Stimulated activated naive CD8-positive, alpha-beta T cell treated with anti-CD3 and anti-CD28 coated beads, Interleukin-15, amount 100 ng/mL, for 72 hours (primary cell): ENCODE measurements around the gene BPIFA1.
A peak's percentile ranks its signal among the peaks of the same experiment; 100 is the strongest.

Source experiments
- ATAC-seq: fragments of 150-1000 bp; cut with Tn5 transposase; 2 replicates; pipeline ENCODE4 v1.10.0; 2021; ENCODE audit warnings: mild to moderate bottlenecking, moderate library complexity
- DNase-seq, 2 donors: peaks; one replicate each; pipeline ENCODE4 v3.0.0; 2021 to 2022
- H3K27ac Mint-ChIP-seq, 2 donors: one replicate each; pipeline ENCODE4 v1.8.0; 2022; ENCODE audit warnings: mild to moderate bottlenecking in 2 of 2, mixed read lengths in 2 of 2, moderate library complexity in 2 of 2
- H3K27me3 Mint-ChIP-seq: one replicate; pipeline ENCODE4 v1.8.0; 2022; ENCODE audit warnings: mixed read lengths
- H3K4me1 Mint-ChIP-seq: one replicate; pipeline ENCODE4 v1.8.0; 2022; ENCODE audit warnings: mild to moderate bottlenecking, mixed read lengths
- H3K4me3 Mint-ChIP-seq, 2 donors: one replicate each; pipeline ENCODE4 v1.8.0; 2022; ENCODE audit warnings: mild to moderate bottlenecking in 2 of 2, mixed read lengths in 2 of 2, moderate library complexity in 1 of 2
- H3K9me3 Mint-ChIP-seq, 2 donors: one replicate each; pipeline ENCODE4 v1.8.0; 2022; ENCODE audit warnings: mixed read lengths in 2 of 2

The BPIFA1 gene

GRCh38 chr20:33232486-33233072 lies 3.2 kb upstream of the BPIFA1 start:
- ATAC-seq (peak; percentile 54), DNase-seq (peak in 1 of 2 donors; percentile 11)
- Mint-ChIP-seq H3K9me3 (no peaks in the 10 kb centered on the region), H3K27me3 (peaks cover 24% of the 10 kb centered on the region), H3K4me3 (peak overlapping the region in 1 of 2 donors; percentile 42), H3K4me1 (peaks cover 37% of the 10 kb centered on the region), H3K27ac (peak overlapping the region; percentile 59 to 66)

GRCh38 chr20:33233129-33233774 lies 2.5 kb upstream of the BPIFA1 start:
- Mint-ChIP-seq H3K4me3 (no peak overlapping the region), H3K9me3 (no peaks in the 10 kb centered on the region), H3K4me1 (peaks cover 37% of the 10 kb centered on the region), H3K27ac (no peak overlapping the region), H3K27me3 (peaks cover 17% of the 10 kb centered on the region)
- DNase-seq, result no peak
- ATAC-seq, result no peak

GRCh38 chr20:33234050-33234449 lies 1.7 kb upstream of the BPIFA1 start:
- peaks cover 37% of the 10 kb centered on the region for H3K4me1 Mint-ChIP-seq
- no peak for DNase-seq
- H3K27me3 Mint-ChIP-seq, result peaks cover 15% of the 10 kb centered on the region
- no peak for ATAC-seq
- H3K9me3 Mint-ChIP-seq, result no peaks in the 10 kb centered on the region
- no peak overlapping the region for H3K4me3 Mint-ChIP-seq
- H3K27ac Mint-ChIP-seq, result no peak overlapping the region

- DNase-seq, result no peak
- Mint-ChIP-seq H3K4me1 (peaks cover 21% of the 10 kb centered on the region), H3K27me3 (peaks cover 15% of the 10 kb centered on the region), H3K9me3 (no peaks in the 10 kb centered on the region), H3K27ac (no peak overlapping the region), H3K4me3 (no peak overlapping the region)
- ATAC-seq, result no peak
Measured at GRCh38 chr20:33236351-33236750, 555 bp downstream of the BPIFA1 start.

GRCh38 chr20:33237989-33238388 lies 2.2 kb downstream of the BPIFA1 start:
- Mint-ChIP-seq H3K27me3 (peaks cover 10% of the 10 kb centered on the region), H3K4me3 (no peak overlapping the region), H3K9me3 (no peaks in the 10 kb centered on the region), H3K4me1 (peaks cover 4% of the 10 kb centered on the region), H3K27ac (no peak overlapping the region)
- DNase-seq (no peak), ATAC-seq (no peak)

- H3K9me3 Mint-ChIP-seq, result no peaks in the 10 kb centered on the region
- H3K4me1 Mint-ChIP-seq, result no peaks in the 10 kb centered on the region
- H3K27ac Mint-ChIP-seq, result no peak overlapping the region
- no peak overlapping the region for H3K4me3 Mint-ChIP-seq
- ATAC-seq, result no peak
- H3K27me3 Mint-ChIP-seq, result peaks cover 6% of the 10 kb centered on the region
- DNase-seq, result no peak
Measured at GRCh38 chr20:33239418-33239817, 3.6 kb downstream of the BPIFA1 start.

- peak overlapping the region in 1 of 2 donors; percentile 40 for H3K27ac Mint-ChIP-seq
Measured at GRCh38 chr20:33239979-33240736, 4.4 kb downstream of the BPIFA1 start.

GRCh38 chr20:33240923-33241322 lies 5.1 kb downstream of the BPIFA1 start:
- no peak for ATAC-seq
- Mint-ChIP-seq H3K27me3 (peaks cover 6% of the 10 kb centered on the region), H3K9me3 (no peaks in the 10 kb centered on the region), H3K4me3 (no peak overlapping the region), H3K27ac (no peak overlapping the region), H3K4me1 (no peaks in the 10 kb centered on the region)
- DNase-seq, result no peak

More at GRCh38 chr20:33239979-33240736, 4.4 kb downstream of the BPIFA1 start:
- Mint-ChIP-seq H3K4me3 (no peak overlapping the region), H3K4me1 (no peaks in the 10 kb centered on the region), H3K9me3 (no peaks in the 10 kb centered on the region), H3K27me3 (peaks cover 6% of the 10 kb centered on the region)
- DNase-seq (no peak), ATAC-seq (no peak)

GRCh38 chr20:33242319-33243100 lies 6.7 kb downstream of the BPIFA1 start:
- Mint-ChIP-seq H3K27me3 (no peaks in the 10 kb centered on the region), H3K4me3 (no peak overlapping the region), H3K9me3 (no peaks in the 10 kb centered on the region), H3K4me1 (no peaks in the 10 kb centered on the region), H3K27ac (no peak overlapping the region)
- no peak for DNase-seq
- no peak for ATAC-seq

GRCh38 chr20:33246077-33246476 lies 10.3 kb downstream of the BPIFA1 start:
- no peak overlapping the region for H3K27ac Mint-ChIP-seq

GRCh38 chr20:33249456-33249855 lies 13.7 kb downstream of the BPIFA1 start:
- Mint-ChIP-seq H3K4me3 (no peak overlapping the region), H3K27ac (peak overlapping the region in 1 of 2 donors; percentile 82), H3K9me3 (peaks cover 0 to 3% of the 10 kb centered on the region in 2 donors), H3K4me1 (no peaks in the 10 kb centered on the region), H3K27me3 (no peaks in the 10 kb centered on the region)
- no peak for ATAC-seq
- no peak for DNase-seq

More at GRCh38 chr20:33246077-33246476, 10.3 kb downstream of the BPIFA1 start:
- H3K27me3 Mint-ChIP-seq, result no peaks in the 10 kb centered on the region
- H3K4me1 Mint-ChIP-seq, result no peaks in the 10 kb centered on the region
- no peak overlapping the region for H3K4me3 Mint-ChIP-seq
- H3K9me3 Mint-ChIP-seq, result no peaks in the 10 kb centered on the region
- ATAC-seq (no peak), DNase-seq (no peak)

- Mint-ChIP-seq H3K27ac (no peak overlapping the region), H3K9me3 (peaks cover 0 to 4% of the 10 kb centered on the region in 2 donors), H3K4me3 (no peak overlapping the region), H3K4me1 (no peaks in the 10 kb centered on the region), H3K27me3 (no peaks in the 10 kb centered on the region)
- ATAC-seq (no peak), DNase-seq (no peak)
Measured at GRCh38 chr20:33250666-33251065, 14.9 kb downstream of the BPIFA1 start.

- H3K27me3 Mint-ChIP-seq, result no peaks in the 10 kb centered on the region
- H3K9me3 Mint-ChIP-seq, result peaks cover 0 to 4% of the 10 kb centered on the region in 2 donors
- no peak overlapping the region for H3K27ac Mint-ChIP-seq
- H3K4me3 Mint-ChIP-seq, result no peak overlapping the region
- DNase-seq, result no peak
- H3K4me1 Mint-ChIP-seq, result no peaks in the 10 kb centered on the region
- ATAC-seq, result no peak
Measured at GRCh38 chr20:33251496-33251895, 15.7 kb downstream of the BPIFA1 start.

GRCh38 chr20:33252460-33252859 lies 16.7 kb downstream of the BPIFA1 start:
- no peak for ATAC-seq
- no peaks in the 10 kb centered on the region for H3K27me3 Mint-ChIP-seq
- peaks cover 0 to 4% of the 10 kb centered on the region in 2 donors for H3K9me3 Mint-ChIP-seq
- DNase-seq, result no peak
- no peak overlapping the region for H3K4me3 Mint-ChIP-seq
- no peaks in the 10 kb centered on the region for H3K4me1 Mint-ChIP-seq
- no peak overlapping the region for H3K27ac Mint-ChIP-seq

- no peaks in the 10 kb centered on the region for H3K4me1 Mint-ChIP-seq
- peaks cover 0 to 4% of the 10 kb centered on the region in 2 donors for H3K9me3 Mint-ChIP-seq
- H3K4me3 Mint-ChIP-seq, result no peak overlapping the region
- H3K27me3 Mint-ChIP-seq, result no peaks in the 10 kb centered on the region
- no peak overlapping the region for H3K27ac Mint-ChIP-seq
- DNase-seq (no peak), ATAC-seq (no peak)
Measured at GRCh38 chr20:33255005-33255404, 19.2 kb downstream of the BPIFA1 start.
